PC-9 (cell line): ENCODE measurements around the gene CASP8AP2. TPM values are rescaled to one million over a fixed set of nuclear protein-coding genes. Genes with fewer than 3 reads are reported as not detected.
A peak's percentile ranks its signal among the peaks of the same experiment; 100 is the strongest.
"Not testable (repeated sequence)": the region's sequence is repeated elsewhere in the genome, so short reads cannot be mapped to it uniquely, and the experiment has no call there.

ENCODE experiments used
- BruUV-seq: library from RNA; stranded (reverse); fragments of 400-500 nt; replicated peaks from 2 replicates; lab custom pipeline; 2021; lab: Mats Ljungman, UMichigan
- CTCF ChIA-PET: fragments of 300-600 bp; sonication (Branson Sonifier 250); formaldehyde crosslinking; loops from one replicate; lab custom pipeline; 2022; ENCODE audit warnings: antibody characterized with exemption; lab: Charles Lee
- POLR2A ChIA-PET: fragments of 300-600 bp; sonication (Branson Sonifier 250); formaldehyde crosslinking; loops from one replicate; lab custom pipeline; 2022; ENCODE audit warnings: antibody characterized with exemption; ENCODE audit not compliant: unreplicated experiment; lab: Charles Lee
- DNase-seq, 2 experiments: peaks; one replicate each; pipeline versions ENCODE4 v3.0.0 to v3.0.0-alpha.2; 2015 to 2022; ENCODE audit warnings: mixed read lengths in 1 of 2
- H2AFZ ChIP-seq: fragments of 200-600 bp; sonication (generic); 2 replicates; pipeline ENCODE4 v1.8.1; 2017; ENCODE audit warnings: antibody characterized with exemption
- H3F3A ChIP-seq: fragments of 200-600 bp; sonication (generic); 2 replicates; pipeline ENCODE4 v1.8.1; 2017; ENCODE audit warnings: antibody characterized with exemption, mild to moderate bottlenecking, low read depth; ENCODE audit not compliant: insufficient read depth
- H3K27ac ChIP-seq: fragments of 200-600 bp; sonication (generic); 2 replicates; pipeline ENCODE4 v1.6.1; 2016; ENCODE audit warnings: mixed run types
- H3K27me3 ChIP-seq: fragments of 200-600 bp; sonication (generic); 2 replicates; pipeline ENCODE4 v1.6.1; 2016; ENCODE audit warnings: low read depth, mixed run types; ENCODE audit not compliant: insufficient read depth
- H3K36me3 ChIP-seq: fragments of 200-600 bp; sonication (generic); 2 replicates; pipeline ENCODE4 v1.6.1; 2016; ENCODE audit warnings: low read depth, mixed run types
- H3K4me1 ChIP-seq: fragments of 200-600 bp; sonication (generic); replicated peaks from 2 replicates; pipeline ENCODE4 v1.6.1; 2016; ENCODE audit warnings: mixed run types; ENCODE audit not compliant: insufficient read depth
- H3K4me2 ChIP-seq: fragments of 200-600 bp; sonication (generic); 2 replicates; pipeline ENCODE4 v1.6.1; 2017; ENCODE audit warnings: mixed run types
- H3K4me3 ChIP-seq: fragments of 200-600 bp; sonication (generic); 2 replicates; pipeline ENCODE4 v1.6.1; 2016; ENCODE audit warnings: mixed run types
- H3K79me2 ChIP-seq: fragments of 200-600 bp; sonication (generic); 2 replicates; pipeline ENCODE4 v1.6.1; 2017; ENCODE audit warnings: low read depth, mixed run types
- H3K9me2 ChIP-seq: fragments of 200-600 bp; sonication (generic); 2 replicates; pipeline ENCODE4 v1.8.1; 2017; ENCODE audit warnings: mild to moderate bottlenecking; ENCODE audit not compliant: insufficient read depth
- H3K9me3 ChIP-seq: fragments of 200-600 bp; sonication (generic); 2 replicates; pipeline ENCODE4 v1.8.1; 2016; ENCODE audit warnings: low read depth; ENCODE audit not compliant: insufficient read depth
- H4K20me1 ChIP-seq: fragments of 200-600 bp; sonication (generic); 2 replicates; pipeline ENCODE4 v1.8.1; 2017; ENCODE audit not compliant: insufficient read depth
- CTCF ChIP-seq: fragments of 200-600 bp; sonication (generic); conservative IDR thresholded peaks from 2 replicates; pipeline ENCODE4 v1.6.1; 2017; ENCODE audit warnings: mixed run types, antibody characterized with exemption, mild to moderate bottlenecking, moderate library complexity
- EZH2 ChIP-seq: fragments of 200-600 bp; sonication (generic); IDR thresholded peaks from 2 replicates; pipeline ENCODE4 v1.8.0; 2017; ENCODE audit warnings: antibody characterized with exemption, low read depth
- intact Hi-C: fragments of 100-400 bp; cut with micrococcal nuclease; formaldehyde crosslinking; loops from one replicate; pipeline ENCODE4 v1.10.0; 2022; ENCODE audit not compliant: unreplicated experiment
- total RNA-seq: library from RNA; stranded (reverse); gene quantifications from 2 replicates; pipeline ENCODE4 v1.2.3, GENCODE V29; 2021

Gene CASP8AP2
- total RNA-seq, 1 experiment from 2014 or later, result 17.4 TPM

DNA sequence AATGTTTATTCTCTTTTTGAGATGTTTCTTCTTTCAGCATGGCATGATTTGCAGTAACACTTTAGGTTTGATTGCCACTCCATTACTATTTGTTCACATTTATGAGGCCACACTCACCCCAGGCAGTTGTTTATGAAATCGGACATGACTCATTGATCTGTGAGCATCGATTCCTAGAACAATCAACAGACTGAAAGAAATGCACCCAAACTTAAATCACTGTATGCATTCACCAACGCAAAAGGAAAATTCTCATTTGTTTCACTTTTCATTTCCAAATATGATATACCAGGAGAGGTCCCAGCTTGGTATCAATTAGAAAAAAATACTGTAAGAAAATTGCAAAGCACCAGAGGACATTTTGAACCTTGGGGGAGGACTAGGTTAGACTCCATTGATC lies 59.2 kb downstream of the CASP8AP2 start:
- BruUV-seq, result no TSS peak
- no peak overlapping the region for H3K27ac ChIP-seq
- no peaks in the 10 kb centered on the region for H3F3A ChIP-seq
- H3K27me3 ChIP-seq, result no peaks in the 10 kb centered on the region
- 0 out of 2 replicates have a peak, but pooled peaks cover 3% of the 10 kb centered on the region for H3K4me1 ChIP-seq
- ChIA-PET POLR2A (no interaction called here), CTCF (no interaction called here)
- H3K9me3 ChIP-seq, result no peaks in the 10 kb centered on the region
- no peak overlapping the region for H3K4me3 ChIP-seq
- H3K79me2 ChIP-seq, result no peaks in the 10 kb centered on the region
- intact Hi-C loops, result no loop called here
- H2AFZ ChIP-seq, result no peak overlapping the region
- no peaks in the 10 kb centered on the region for H3K36me3 ChIP-seq
- no peaks in the 10 kb centered on the region for H3K9me2 ChIP-seq
- no peaks in the 10 kb centered on the region for H4K20me1 ChIP-seq
- H3K4me2 ChIP-seq, result peak overlapping the region; percentile 32; the same call in 1 of the 2 replicates
- DNase-seq, result no peak
- no peak for TF ChIP-seq CTCF
- TF ChIP-seq EZH2, result no peak

DNA sequence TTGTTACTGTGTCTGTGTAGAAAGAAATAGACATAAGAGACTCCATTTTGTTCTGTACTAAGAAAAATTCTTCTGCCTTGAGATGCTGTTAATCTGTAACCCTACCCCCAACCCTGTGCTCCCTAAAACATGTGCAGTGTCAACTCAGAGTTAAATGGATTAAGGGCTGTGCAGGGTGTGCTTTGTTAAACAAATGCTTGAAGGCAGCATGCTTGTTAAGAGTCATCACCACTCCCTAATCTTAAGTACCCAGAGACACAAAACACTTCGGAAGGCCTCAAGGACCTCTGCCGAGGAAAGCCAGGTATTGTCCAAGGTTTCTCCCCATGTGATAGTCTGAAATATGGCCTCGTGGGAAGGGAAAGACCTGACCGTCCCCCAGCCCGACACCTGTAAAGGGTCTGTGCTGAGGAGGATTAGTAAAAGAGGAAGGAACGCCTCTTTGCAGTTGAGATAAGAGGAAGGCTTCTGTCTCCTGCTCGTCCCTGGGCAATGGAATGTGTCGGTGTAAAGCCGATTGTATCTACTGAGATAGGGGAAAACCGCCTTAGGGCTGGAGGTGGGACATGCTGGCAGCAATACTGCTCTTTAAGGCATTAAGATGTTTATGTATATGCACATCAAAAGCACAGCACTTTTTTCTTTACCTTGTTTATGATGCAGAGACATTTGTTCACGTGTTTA lies 61.3 kb downstream of the CASP8AP2 start:
- H3K4me1 ChIP-seq, intact Hi-C loops, POLR2A ChIA-PET: not testable (repeated sequence)

GRCh38 chr6:89892577-89892976 lies 62.9 kb downstream of the CASP8AP2 start:
- H3K9me3 ChIP-seq, H3F3A ChIP-seq, H3K9me2 ChIP-seq, H3K36me3 ChIP-seq, H3K27ac ChIP-seq, DNase-seq, H3K4me3 ChIP-seq, H2AFZ ChIP-seq, POLR2A ChIA-PET, H3K27me3 ChIP-seq, BruUV-seq, H3K4me1 ChIP-seq, intact Hi-C loops, H3K4me2 ChIP-seq, H4K20me1 ChIP-seq, H3K79me2 ChIP-seq, CTCF ChIA-PET: not testable (repeated sequence)

More for the DNA sequence above, 61.3 kb downstream of the CASP8AP2 start:
- H3K27me3 ChIP-seq, H3K9me3 ChIP-seq, H4K20me1 ChIP-seq, H3K4me3 ChIP-seq, DNase-seq, H3K36me3 ChIP-seq, H3K4me2 ChIP-seq, H3K9me2 ChIP-seq, H2AFZ ChIP-seq, H3F3A ChIP-seq, BruUV-seq, H3K27ac ChIP-seq, H3K79me2 ChIP-seq: not testable (repeated sequence)
- CTCF ChIA-PET, result interaction anchor here (0.6 kb wide), 1 partner anchor 98 kb away, joined by 4 read pairs; no protein-coding TSS in a partner anchor

DNA sequence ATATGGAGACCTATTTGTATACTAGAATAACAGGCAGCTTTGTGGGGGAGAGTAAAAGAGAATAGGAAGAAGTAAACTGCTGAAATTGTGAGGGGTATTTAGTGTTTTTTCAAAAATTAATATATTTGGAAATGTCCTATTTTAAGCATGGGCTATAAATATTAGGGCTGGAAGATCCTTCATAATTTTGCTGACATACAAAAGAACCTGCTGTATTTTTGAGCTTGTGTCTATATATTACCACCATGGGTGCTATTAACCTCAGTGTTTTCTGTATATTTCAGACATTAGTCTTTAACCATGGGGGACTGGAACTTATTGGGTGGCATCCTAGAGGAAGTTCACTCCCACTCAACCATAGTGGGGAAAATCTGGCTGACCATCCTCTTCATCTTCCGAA lies 64.5 kb downstream of the CASP8AP2 start, which contains the start of gene GJA10:
Gene GJA10, plus strand, starts transcription at position 301 of the 400 bp plus-strand sequence. Its CDS starts 0 bp downstream, at position 301.
- Histone ChIP-seq H3K4me1 (no peaks in the 10 kb centered on the region), H3K9me3 (no peaks in the 10 kb centered on the region), H3K4me2 (no peak within 1 kb of the TSS), H3K9me2 (no peaks in the 10 kb centered on the region), H4K20me1 (no peaks in the 10 kb centered on the region), H3K27me3 (no peaks in the 10 kb centered on the region), H2AFZ (no peak within 1 kb of the TSS), H3K27ac (no peak within 1 kb of the TSS), H3K79me2 (no peaks in the 10 kb centered on the region), H3K4me3 (no peak within 1 kb of the TSS), H3F3A (no peaks in the 10 kb centered on the region), H3K36me3 (no peaks in the 10 kb centered on the region)
- CTCF ChIA-PET, result no interaction called here
- intact Hi-C loops, result no loop called here
- no peak for TF ChIP-seq CTCF
- TF ChIP-seq EZH2, result no peak
- POLR2A ChIA-PET, result no interaction called here
- no TSS peak for BruUV-seq
- no peak for DNase-seq
